GM12878 (cell line): ENCODE results near the gene VSTM4. TPM values are rescaled to one million over a fixed set of nuclear protein-coding genes. Genes with fewer than 3 reads are reported as not detected.

Experiments
- ATAC-seq: fragments of 200-7000 bp; cut with Tn5 transposase; 3 replicates; pipeline ENCODE4 v1.9.1; 2020; ENCODE audit warnings: mild to moderate bottlenecking, moderate library complexity
- BruUV-seq: library from RNA; stranded (reverse); fragments of 400-500 nt; replicated peaks from 2 replicates; lab custom pipeline; 2021; lab: Mats Ljungman, UMichigan
- CTCF ChIA-PET: fragments of 300-600 bp; sonication (Branson Sonifier 250); formaldehyde crosslinking; extraction: SDS; loops from one replicate; lab custom pipeline; 2021; ENCODE audit warnings: inconsistent platforms; lab: Yijun Ruan, JAX
- POLR2A ChIA-PET: fragments of 350-600 bp; formaldehyde crosslinking; extraction: SDS; loops from one replicate; lab custom pipeline; 2021; ENCODE audit warnings: inconsistent platforms; lab: Charles Lee
- RAD21 ChIA-PET: fragments of 300-600 bp; sonication (Branson Sonifier 250); formaldehyde crosslinking; loops from one replicate; lab custom pipeline; 2023; ENCODE audit warnings: antibody characterized with exemption; ENCODE audit not compliant: unreplicated experiment; lab: Charles Lee
- SMC1A ChIA-PET: fragments of 300-600 bp; sonication (Branson Sonifier 250); formaldehyde crosslinking; loops from one replicate; lab custom pipeline; 2023; ENCODE audit not compliant: unreplicated experiment, uncharacterized antibody; lab: Charles Lee
- DNase-seq: peaks from one replicate; pipeline ENCODE4 v3.0.0-alpha.2; 2011; ENCODE audit warnings: low read depth, low spot score
- FAIRE-seq: peaks from 3 replicates; lab custom pipeline; 2011; peaks lifted over from hg19 to GRCh38; lab: Jason Lieb, UNC
- H2AFZ ChIP-seq: 2 replicates; pipeline ENCODE4 v1.6.0; 2011; ENCODE audit warnings: low read depth, low read length, control low read depth; ENCODE audit not compliant: control insufficient read depth
- H3K27ac ChIP-seq: 2 replicates; pipeline ENCODE4 v1.5.1; 2011; ENCODE audit warnings: control low read depth; ENCODE audit not compliant: control insufficient read depth, insufficient read depth
- H3K27me3 ChIP-seq, 2 experiments: replicated peaks in 1 of 2; 2 replicates each; pipeline versions ENCODE4 v1.6.0 to v1.6.1; 2011; ENCODE audit warnings: low read length in 1 of 2; ENCODE audit not compliant: control insufficient read depth in 2 of 2, insufficient read depth in 2 of 2
- H3K36me3 ChIP-seq, 2 experiments: 2 replicates each; pipeline ENCODE4 v1.5.1; 2011; ENCODE audit warnings: low read length in 1 of 2; ENCODE audit not compliant: control insufficient read depth in 2 of 2, insufficient read depth in 2 of 2
- H3K4me1 ChIP-seq: 2 replicates; pipeline ENCODE4 v1.6.1; 2011; ENCODE audit warnings: mild to moderate bottlenecking, low read length, moderate library complexity, mixed read lengths; ENCODE audit not compliant: control insufficient read depth, insufficient read depth
- H3K4me2 ChIP-seq: 2 replicates; pipeline ENCODE4 v1.6.0; 2011; ENCODE audit warnings: control low read depth; ENCODE audit not compliant: control insufficient read depth, insufficient read depth
- H3K4me3 ChIP-seq: fragments of 200-600 bp; sonication (generic); 2 replicates; pipeline ENCODE4 v1.5.1; 2016
- H3K79me2 ChIP-seq: 2 replicates; pipeline ENCODE4 v1.6.0; 2011; ENCODE audit warnings: low read length; ENCODE audit not compliant: control insufficient read depth, insufficient read depth
- H3K9ac ChIP-seq: 2 replicates; pipeline ENCODE4 v1.8.0; 2011; ENCODE audit warnings: low read length, control low read depth, mixed read lengths; ENCODE audit not compliant: control insufficient read depth, insufficient read depth
- H3K9me3 ChIP-seq: replicated peaks from 3 replicates; pipeline ENCODE4 v1.5.1; 2011; ENCODE audit warnings: mild to moderate bottlenecking, low read length; ENCODE audit not compliant: control insufficient read depth, insufficient read depth
- H4K20me1 ChIP-seq: 2 replicates; pipeline ENCODE4 v1.6.0; 2011; ENCODE audit not compliant: control insufficient read depth, insufficient read depth
- ATF2 ChIP-seq: IDR thresholded peaks from 2 replicates; pipeline ENCODE4 v1.6.1; 2012; ENCODE audit warnings: low read length, inconsistent platforms
- CREM ChIP-seq: IDR thresholded peaks from 2 replicates; pipeline ENCODE4 v1.6.1; 2014; ENCODE audit warnings: antibody characterized with exemption, low read depth
- PKNOX1 ChIP-seq: fragments of 450-650 bp; IDR thresholded peaks from 2 replicates; pipeline ENCODE4 v1.6.1; 2016; ENCODE audit warnings: mild to moderate bottlenecking
- RAD21 ChIP-seq: IDR thresholded peaks from 2 replicates; pipeline ENCODE4 v1.6.1; 2011; ENCODE audit warnings: mild to moderate bottlenecking, low read depth, low read length, moderate library complexity; ENCODE audit not compliant: insufficient read depth
- ZBTB11 ChIP-seq: fragments of 450-650 bp; formaldehyde crosslinking; IDR thresholded peaks from 2 replicates; pipeline ENCODE4 v1.5.0; 2022; ENCODE audit warnings: mild to moderate bottlenecking, missing genetic modification characterization
- WGBS: methylation state at CpG from one replicate; pipeline ENCODE4 v1.1.6; 2016; ENCODE audit warnings: low lambda C conversion rate; ENCODE audit not compliant: insufficient replicate concordance, insufficient coverage; ENCODE audit errors: missing lambda C conversion rate; 5-methylcytosine and 5-hydroxymethylcytosine counted together
- in situ Hi-C: fragments of 300-500 bp; cut with MboI; formaldehyde crosslinking; loops from 9 replicates; pipeline ENCODE4 v1.14.3; 2018; ENCODE audit warnings: mixed read lengths
- intact Hi-C: fragments of 100-400 bp; cut with micrococcal nuclease; formaldehyde crosslinking; loops from one replicate; pipeline ENCODE4 v1.14.2; 2022; ENCODE audit not compliant: unreplicated experiment
- polyA plus RNA-seq, 11 experiments: library from polyadenylated mRNA; depleted of rRNA in 4 of 11; unstranded in 6 of 11; stranded (reverse) in 5 of 11; fragments of >200 nt; fragmentation: Nextera tagmentation in 4 of 11; fragmentation: Illumina TruSeq in 1 of 11; extraction: Ambion mirVana in 4 of 11; extraction: Trizol in 1 of 11; gene quantifications; 1 replicate in 1 of 11; 2 replicates in 10 of 11; pipeline versions ENCODE4 v1.2.1 to v1.2.3, GENCODE V29; 2011 to 2016; ENCODE audit warnings: inconsistent platforms in 2 of 11, missing spikeins in 2 of 11, low read depth in 1 of 11
- total RNA-seq, 4 experiments: library from RNA; depleted of rRNA in 3 of 4; stranded (reverse); fragments of >200 nt in 3 of 4; fragmentation: Illumina TruSeq in 1 of 4; extraction: Trizol in 1 of 4; gene quantifications; 2 replicates each; pipeline versions ENCODE4 v1.2.1 to v1.2.3, GENCODE V29; 2013 to 2021

VSTM4 gene
- total and polyA plus RNA-seq, 10 of the 15 experiments (the other 5 are each of a cell fraction or from before 2014, with no cell fraction given): 0.01 to 0.14 (median 0.02) TPM; not detected in 7

- no peak for TF ChIP-seq RAD21
Measured at GRCh38 chr10:49056356-49056755, 59.0 kb downstream of the VSTM4 start (continued).

- no peak for DNase-seq
- no peak for TF ChIP-seq CREM
- ChIA-PET POLR2A (no interaction called here), SMC1A (interaction anchor here (1.3 to 1.5 kb wide), 3 partner anchors 14 to 117 kb away, joined by 3 to 4 read pairs (median 3); no protein-coding TSS in a partner anchor), RAD21 (no interaction called here), CTCF (no interaction called here)
- no TSS peak for BruUV-seq
- WGBS: 36% methylated on average over 5 of the region's 5 CpGs
- H3K79me2 ChIP-seq: no peaks in the 10 kb centered on the region
- peaks cover 1% of the 10 kb centered on the region; the same call in 1 of the 3 replicates for H3K9me3 ChIP-seq
- ATAC-seq: no peak
- in situ Hi-C loops: no loop called here
- no peaks in the 10 kb centered on the region for H3K36me3 ChIP-seq
- intact Hi-C loops: no loop called here
- no peaks in the 10 kb centered on the region; the same call in 1 of the 2 replicates for H4K20me1 ChIP-seq
- H2AFZ ChIP-seq: no peak overlapping the region
- H3K9ac ChIP-seq: no peak overlapping the region
- no peak overlapping the region for H3K4me2 ChIP-seq
- FAIRE-seq: no peak
- H3K27ac ChIP-seq: no peak overlapping the region
- H3K27me3 ChIP-seq: no peaks in the 10 kb centered on the region; a peak in 1 of 4 replicates
- no peak overlapping the region for H3K4me3 ChIP-seq
- H3K4me1 ChIP-seq: peaks cover 10% of the 10 kb centered on the region; the same call in 1 of the 2 replicates
Measured at GRCh38 chr10:49055221-49055849, 60.0 kb downstream of the VSTM4 start.

- Histone ChIP-seq H3K79me2 (no peaks in the 10 kb centered on the region), H3K9ac (no peak overlapping the region), H3K27me3 (no peaks in the 10 kb centered on the region; a peak in 1 of 4 replicates), H2AFZ (no peak overlapping the region), H3K9me3 (no peaks in the 10 kb centered on the region), H3K4me2 (no peak overlapping the region), H3K4me1 (peaks cover 10% of the 10 kb centered on the region; the same call in 1 of the 2 replicates), H3K4me3 (no peak overlapping the region), H4K20me1 (no peaks in the 10 kb centered on the region; the same call in 1 of the 2 replicates), H3K36me3 (no peaks in the 10 kb centered on the region), H3K27ac (no peak overlapping the region)
- ChIA-PET CTCF (no interaction called here), POLR2A (no interaction called here), RAD21 (no interaction called here), SMC1A (interaction anchor here (1.3 to 1.5 kb wide), 3 partner anchors 14 to 117 kb away, joined by 3 to 4 read pairs (median 3); no protein-coding TSS in a partner anchor)
- whole genome bisulfite sequencing: 88% methylated on average over 5 of the region's 5 CpGs
- no TSS peak for BruUV-seq
- no peak for ATAC-seq
- no peak for DNase-seq
- in situ Hi-C loops (no loop called here), intact Hi-C loops (loop anchor here (5.0 kb wide), 1 partner anchor 123 kb away; no protein-coding TSS in a partner anchor)
- no peak for FAIRE-seq
- TF ChIP-seq PKNOX1 (no peak), ZBTB11 (CRISPR knock-in tag) (no peak), ATF2 (no peak)
Measured at GRCh38 chr10:49054753-49055152, 60.6 kb downstream of the VSTM4 start.
